Measurements from ENCODE around the gene CCDC6. TPM values are rescaled to one million over a fixed set of nuclear protein-coding genes. Genes with fewer than 3 reads are reported as not detected.
A peak's percentile ranks its signal among the peaks of the same experiment; 100 is the strongest.

CCDC6 gene
- total and polyA plus RNA-seq, 9 of the 15 experiments (the other 6 are each of a cell fraction or from before 2014, with no cell fraction given) = 10.4 to 41.0 (median 20.9) TPM

GRCh38 chr10:59906417-59907202 lies at the start of gene CCDC6 (continued):
- TF ChIP-seq EZH2 (IDR thresholded peaks at IDR 0.05; ENCODE audit: borderline replicate concordance, low read depth, low read length) (no peak), SREBF2 (CRISPR knock-in tag; IDR thresholded peaks at IDR 0.05) (0 out of 2 replicates have a peak, but pooled peaks have one; percentile 24), ZFX (CRISPR knock-in tag; IDR thresholded peaks at IDR 0.05) (peak; percentile 88), ZC3H8 (IDR thresholded peaks at IDR 0.05) (no peak), ELF2 (CRISPR knock-in tag; IDR thresholded peaks at IDR 0.05) (no peak), ZC3H11A (IDR thresholded peaks at IDR 0.05; ENCODE audit: low read depth, low read length) (no peak), CCNT2 (IDR thresholded peaks at IDR 0.05; ENCODE audit: borderline replicate concordance, extremely low read depth, insufficient read length, low read depth, low read length) (peak; percentile 78), PHF21A (IDR thresholded peaks at IDR 0.05; ENCODE audit: borderline replicate concordance, low read depth) (no peak), CBFA2T3 (IDR thresholded peaks at IDR 0.05) (no peak; the same call in 1 of the 2 replicates), ZNF445 (CRISPR knock-in tag; IDR thresholded peaks at IDR 0.05; ENCODE audit: low read depth) (no peak), AFF4 (CRISPR knock-in tag; IDR thresholded peaks at IDR 0.05) (peak; percentile 62; the same call in 1 of the 2 replicates), HLTF (IDR thresholded peaks at IDR 0.05) (no peak), ZNF707 (CRISPR knock-in tag; conservative IDR thresholded peaks at IDR 0.05) (no peak), FOXA1 (IDR thresholded peaks at IDR 0.05; ENCODE audit: borderline replicate concordance) (no peak), BRD9 (IDR thresholded peaks at IDR 0.05; ENCODE audit: low read depth, partially characterized antibody) (peak; percentile 27), ZBTB49 (CRISPR knock-in tag; IDR thresholded peaks at IDR 0.05; ENCODE audit: borderline replicate concordance) (no peak), SMAD1 (IDR thresholded peaks at IDR 0.05; ENCODE audit: low read depth, low read length, partially characterized antibody) (no peak), ZNF436 (CRISPR knock-in tag; IDR thresholded peaks at IDR 0.05) (no peak), JUN (IDR thresholded peaks at IDR 0.05; ENCODE audit: borderline replicate concordance, low read depth, low read length) (0 out of 2 replicates have a peak, but pooled peaks have one; percentile 46), JUN (CRISPR knock-in tag; IDR thresholded peaks at IDR 0.05; ENCODE audit: borderline replicate concordance) (0 out of 2 replicates have a peak, but pooled peaks have one; percentile 67), RAD21 (CRISPR knock-in tag; conservative IDR thresholded peaks at IDR 0.05 in 1 of 2, IDR thresholded peaks at IDR 0.05 in 1 of 2) (peak; percentile 44 to 71; a peak in 3 of 4 replicates), EP400 (IDR thresholded peaks at IDR 0.05) (peak; percentile 97), ZFP30 (CRISPR knock-in tag; IDR thresholded peaks at IDR 0.05; ENCODE audit: borderline replicate concordance) (no peak)
